Mammary epithelial cell (primary cell): ENCODE measurements around the gene ANKRD34C.

Experiments
- CTCF ChIP-seq, 2 donors: IDR thresholded peaks in 1 of 2; conservative IDR thresholded peaks in 1 of 2; 2 replicates each; pipeline ENCODE4 v1.5.1; 2011 to 2012; ENCODE audit warnings: inconsistent platforms in 2 of 2, low read length in 2 of 2, mild to moderate bottlenecking in 2 of 2, control low read depth in 1 of 2, low read depth in 1 of 2; ENCODE audit not compliant: insufficient read depth in 1 of 2; ENCODE audit errors: extremely low read depth in 1 of 2
- EZH2 ChIP-seq: IDR thresholded peaks from 2 replicates; pipeline ENCODE4 v1.6.1; 2012; ENCODE audit warnings: low read length, inconsistent platforms, borderline replicate concordance

GRCh38 chr15:79311901-79312553 is 29.5 kb downstream of the ANKRD34C start:
- TF ChIP-seq CTCF (conservative IDR thresholded peaks at IDR 0.05 in 1 of 2, IDR thresholded peaks at IDR 0.05 in 1 of 2; ENCODE audit: extremely low read depth in 1 of 2, insufficient read depth in 1 of 2, low read depth in 1 of 2, low read length in 2 of 2), result no peak
- no peak for TF ChIP-seq EZH2
